ENCODE data around the gene CMTM7. TPM values are rescaled to one million over a fixed set of nuclear protein-coding genes. Genes with fewer than 3 reads are reported as not detected.
A peak's percentile ranks its signal among the peaks of the same experiment; 100 is the strongest.

CMTM7 gene
- total RNA-seq, 3 donors from 2014 or later (not counting 1 experiment from before 2014, with no cell fraction given): 4.1 to 16.7 (median 12.8) TPM

GRCh38 chr3:32423534-32423933 lies 31.9 kb downstream of the CMTM7 start:
- no peak overlapping the region for H3K4me3 ChIP-seq (ENCODE audit: low read length)
- no peaks in the 10 kb centered on the region for H3K27me3 Mint-ChIP-seq (ENCODE audit: low read depth in 2 of 2)
- peak overlapping the region; percentile 54 to 60 for H3K27ac Mint-ChIP-seq
- H3K36me3 ChIP-seq (ENCODE audit: control insufficient read depth, insufficient read depth, low read length): no peaks in the 10 kb centered on the region
- peak in 1 of 2 donors; percentile 38 for DNase-seq
- H3K36me3 Mint-ChIP-seq: no peaks in the 10 kb centered on the region
- peaks cover 61% of the 10 kb centered on the region for H3K4me1 ChIP-seq (ENCODE audit: control insufficient read depth, insufficient read depth, low read length)
- no peak for TF ChIP-seq CTCF (IDR thresholded peaks at IDR 0.05)
- intact Hi-C loops (cut with micrococcal nuclease): no loop called here
- H3K4me1 Mint-ChIP-seq: peaks cover 43 to 76% of the 10 kb centered on the region in 2 donors
- H3K9me3 Mint-ChIP-seq: no peaks in the 10 kb centered on the region
- H3K27me3 ChIP-seq (ENCODE audit: control insufficient read depth, insufficient read depth, low read length): no peaks in the 10 kb centered on the region
- 81% methylated on average over 3 of the region's 3 CpGs for WGBS (ENCODE audit: insufficient coverage)
- no peaks in the 10 kb centered on the region for H3K9me3 ChIP-seq (ENCODE audit: control insufficient read depth, insufficient read depth, low read length)
- H3K27ac ChIP-seq (ENCODE audit: low read length): peak overlapping the region; percentile 18
- no peak for ATAC-seq
- H3K4me3 Mint-ChIP-seq: no peak overlapping the region

- Histone ChIP-seq H3K27me3 (ENCODE audit: control insufficient read depth, insufficient read depth, low read length) (no peaks in the 10 kb centered on the region), H3K4me1 (ENCODE audit: control insufficient read depth, insufficient read depth, low read length) (peaks cover 66% of the 10 kb centered on the region), H3K9me3 (ENCODE audit: control insufficient read depth, insufficient read depth, low read length) (no peaks in the 10 kb centered on the region), H3K27ac (ENCODE audit: low read length) (peak overlapping the region; percentile 28), H3K36me3 (ENCODE audit: control insufficient read depth, insufficient read depth, low read length) (no peaks in the 10 kb centered on the region), H3K4me3 (ENCODE audit: low read length) (no peak overlapping the region)
- no peak overlapping the region for H3K4me3 Mint-ChIP-seq
- H3K4me1 Mint-ChIP-seq: peaks cover 48 to 81% of the 10 kb centered on the region in 2 donors
- no peaks in the 10 kb centered on the region for H3K9me3 Mint-ChIP-seq
- 86% methylated on average over 12 of the region's 12 CpGs for whole genome bisulfite sequencing (ENCODE audit: insufficient coverage)
- H3K36me3 Mint-ChIP-seq: no peaks in the 10 kb centered on the region
- no peak for TF ChIP-seq CTCF (IDR thresholded peaks at IDR 0.05)
- H3K27ac Mint-ChIP-seq: peak overlapping the region; percentile 54 to 60
- peak in 2 of 3 donors; percentile 16 to 34 for ATAC-seq
- intact Hi-C loops (cut with micrococcal nuclease): no loop called here
- no peaks in the 10 kb centered on the region for H3K27me3 Mint-ChIP-seq (ENCODE audit: low read depth in 2 of 2)
- DNase-seq: peak in 1 of 2 donors; percentile 71
Measured at GRCh38 chr3:32423956-32424557, 32.4 kb downstream of the CMTM7 start.

GRCh38 chr3:32424581-32425250 lies 33.1 kb downstream of the CMTM7 start:
- H3K9me3 Mint-ChIP-seq: no peaks in the 10 kb centered on the region
- H3K4me1 Mint-ChIP-seq: peaks cover 51 to 80% of the 10 kb centered on the region in 2 donors
- H3K27me3 ChIP-seq (ENCODE audit: control insufficient read depth, insufficient read depth, low read length): no peaks in the 10 kb centered on the region
- peaks cover 72% of the 10 kb centered on the region for H3K4me1 ChIP-seq (ENCODE audit: control insufficient read depth, insufficient read depth, low read length)
- TF ChIP-seq CTCF (IDR thresholded peaks at IDR 0.05): no peak
- no peaks in the 10 kb centered on the region for H3K36me3 Mint-ChIP-seq
- peak overlapping the region; percentile 40 for H3K4me3 Mint-ChIP-seq
- H3K36me3 ChIP-seq (ENCODE audit: control insufficient read depth, insufficient read depth, low read length): no peaks in the 10 kb centered on the region
- no peak overlapping the region for H3K4me3 ChIP-seq (ENCODE audit: low read length)
- intact Hi-C loops (cut with micrococcal nuclease): no loop called here
- DNase-seq: peak in 1 of 2 donors; percentile 35
- H3K9me3 ChIP-seq (ENCODE audit: control insufficient read depth, insufficient read depth, low read length): no peaks in the 10 kb centered on the region
- no peak overlapping the region for H3K27ac ChIP-seq (ENCODE audit: low read length)
- no peak for ATAC-seq
- H3K27ac Mint-ChIP-seq: peak overlapping the region; percentile 54 to 60
- 78% methylated on average over 9 of the region's 9 CpGs for WGBS (ENCODE audit: insufficient coverage)
- H3K27me3 Mint-ChIP-seq (ENCODE audit: low read depth in 2 of 2): no peaks in the 10 kb centered on the region

All from natural killer cell (primary cell).